Mucosa of rectum (tissue), 2 donors: ENCODE measurements around the gene CD7.

ENCODE experiments used
- H3K27ac ChIP-seq, 2 donors: one replicate each; pipeline ENCODE4 v1.7.0; 2013; ENCODE audit warnings: inconsistent platforms in 2 of 2, low read depth in 2 of 2, low read length in 2 of 2
- H3K27me3 ChIP-seq, 2 donors: one replicate each; pipeline ENCODE4 v1.7.0; 2013; ENCODE audit warnings: low read length in 2 of 2; ENCODE audit not compliant: control insufficient read depth in 2 of 2, insufficient read depth in 2 of 2
- H3K36me3 ChIP-seq, 2 donors: one replicate each; pipeline ENCODE4 v1.7.0; 2013; ENCODE audit warnings: low read length in 2 of 2; ENCODE audit not compliant: control insufficient read depth in 2 of 2, insufficient read depth in 2 of 2
- H3K4me1 ChIP-seq, 2 donors: one replicate each; pipeline ENCODE4 v1.7.0; 2013; ENCODE audit warnings: low read length in 2 of 2, mild to moderate bottlenecking in 1 of 2; ENCODE audit not compliant: control insufficient read depth in 2 of 2, insufficient read depth in 2 of 2
- H3K4me3 ChIP-seq, 2 donors: one replicate each; pipeline ENCODE4 v1.7.0; 2013; ENCODE audit warnings: low read length in 2 of 2
- H3K9ac ChIP-seq, 2 donors: one replicate each; pipeline ENCODE4 v1.7.0; 2013; ENCODE audit warnings: low read length in 2 of 2, low read depth in 1 of 2, mild to moderate bottlenecking in 1 of 2
- H3K9me3 ChIP-seq, 2 donors: one replicate each; pipeline ENCODE4 v1.7.0; 2013; ENCODE audit warnings: low read length in 2 of 2; ENCODE audit not compliant: control insufficient read depth in 2 of 2
- donor health status: healthy.
- donor health status: Normal muscosa, but diverticular disease.

The CD7 gene

DNA sequence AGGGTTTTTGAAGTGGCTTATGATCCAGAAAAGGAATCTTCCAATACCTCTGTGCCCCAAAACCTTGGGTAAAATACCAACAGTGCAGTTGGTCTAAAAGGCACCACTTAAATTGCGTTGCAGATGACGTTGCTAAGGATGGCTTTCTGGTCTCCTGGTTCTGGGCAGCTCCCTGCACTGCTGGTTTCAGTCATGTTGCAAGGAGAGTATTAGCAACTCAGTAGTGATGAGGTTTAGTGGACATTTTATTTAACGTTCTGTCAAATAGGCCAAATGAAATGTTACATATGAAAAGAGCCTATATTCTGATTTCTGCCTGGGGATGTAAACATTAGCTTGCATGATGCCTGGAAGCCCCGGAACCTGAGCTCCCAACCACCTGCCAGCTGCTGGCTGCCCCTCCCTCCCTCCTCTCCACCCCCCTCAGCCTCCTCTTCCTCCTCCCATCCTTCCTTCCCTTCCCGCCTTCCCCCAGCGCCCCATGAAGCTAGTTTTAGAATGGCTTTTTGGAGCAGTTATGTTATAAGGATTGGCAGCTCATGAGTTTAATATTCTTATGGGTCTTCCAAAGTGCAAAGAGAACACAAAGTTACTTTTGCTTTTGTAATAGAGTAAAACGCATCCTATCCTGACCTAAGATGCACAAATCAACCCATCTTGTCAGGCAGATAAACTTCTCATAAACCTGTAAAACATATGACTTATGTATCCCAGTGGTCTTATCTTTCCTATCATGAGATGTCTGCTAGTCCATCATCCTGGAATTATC is 20.7 kb downstream of the CD7 start:
- Histone ChIP-seq H3K9ac (peak overlapping the region; percentile 89 to 96), H3K36me3 (no peaks in the 10 kb centered on the region), H3K27ac (peak overlapping the region; percentile 94 to 96), H3K27me3 (no peaks in the 10 kb centered on the region), H3K4me1 (peaks cover 54 to 60% of the 10 kb centered on the region in 2 donors), H3K4me3 (peak overlapping the region; percentile 76 to 86), H3K9me3 (no peaks in the 10 kb centered on the region)

DNA sequence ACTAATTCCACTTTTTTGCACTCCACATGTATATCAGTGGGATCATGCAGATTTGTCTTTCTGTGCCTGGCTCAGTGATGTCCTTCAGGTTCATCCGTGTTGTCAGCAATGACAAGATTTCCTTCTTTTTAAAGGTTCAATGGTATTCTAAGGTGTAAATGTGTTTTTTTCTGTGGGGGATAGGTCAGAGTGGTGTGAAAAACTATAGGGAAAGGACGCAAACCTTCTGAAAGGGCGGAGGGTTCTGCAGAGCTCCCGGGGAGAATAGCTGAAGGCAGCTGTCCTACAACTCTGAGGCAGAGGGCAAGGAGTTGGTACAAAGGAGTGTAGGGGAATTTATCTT is 22.0 kb downstream of the CD7 start:
- peak overlapping the region; percentile 94 to 96 for H3K27ac ChIP-seq
- no peaks in the 10 kb centered on the region for H3K27me3 ChIP-seq
- H3K4me3 ChIP-seq: no peak overlapping the region
- peak overlapping the region in 1 of 2 donors; percentile 47 for H3K9ac ChIP-seq
- H3K4me1 ChIP-seq: peaks cover 54 to 55% of the 10 kb centered on the region in 2 donors
- H3K36me3 ChIP-seq: no peaks in the 10 kb centered on the region
- no peaks in the 10 kb centered on the region for H3K9me3 ChIP-seq

DNA sequence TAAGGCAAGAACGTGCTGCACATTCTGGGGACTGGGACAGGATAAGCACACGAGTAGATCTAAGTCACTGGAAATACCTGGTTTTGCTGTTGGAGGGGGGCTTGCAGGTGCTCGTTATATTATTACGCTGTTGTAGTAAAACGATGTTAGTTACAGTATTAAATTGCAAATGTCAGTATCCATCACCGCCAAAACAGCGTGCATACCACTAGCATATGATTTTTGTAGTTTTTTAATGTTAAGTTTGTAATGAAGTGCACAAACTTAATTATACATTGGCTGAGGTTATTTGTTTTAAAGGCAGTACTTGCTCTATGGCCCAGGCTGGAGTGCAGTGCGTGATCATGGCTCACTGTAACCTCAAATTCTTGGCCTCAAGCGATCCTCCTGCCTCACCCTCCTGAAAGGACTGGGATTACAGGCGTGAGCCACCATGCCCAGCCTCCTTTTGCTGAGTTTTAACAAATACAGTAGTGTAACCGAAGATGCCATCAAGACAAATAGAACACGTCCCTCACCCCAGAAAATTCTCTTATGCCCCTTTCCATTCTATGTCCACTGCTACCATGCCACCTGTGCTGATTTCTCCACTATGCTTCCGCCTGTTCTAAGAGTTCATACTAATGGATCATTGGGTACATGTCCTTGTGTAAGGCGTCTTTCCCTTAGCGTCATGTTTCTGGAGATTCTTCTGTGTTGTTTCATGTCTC is 23.2 kb downstream of the CD7 start:
- no peaks in the 10 kb centered on the region for H3K36me3 ChIP-seq
- peak overlapping the region in 1 of 2 donors; percentile 60 for H3K4me3 ChIP-seq
- H3K4me1 ChIP-seq: peaks cover 54 to 55% of the 10 kb centered on the region in 2 donors
- no peaks in the 10 kb centered on the region for H3K9me3 ChIP-seq
- no peaks in the 10 kb centered on the region for H3K27me3 ChIP-seq
- H3K27ac ChIP-seq: peak overlapping the region; percentile 94 to 96
- H3K9ac ChIP-seq: peak overlapping the region; percentile 56 to 66

DNA sequence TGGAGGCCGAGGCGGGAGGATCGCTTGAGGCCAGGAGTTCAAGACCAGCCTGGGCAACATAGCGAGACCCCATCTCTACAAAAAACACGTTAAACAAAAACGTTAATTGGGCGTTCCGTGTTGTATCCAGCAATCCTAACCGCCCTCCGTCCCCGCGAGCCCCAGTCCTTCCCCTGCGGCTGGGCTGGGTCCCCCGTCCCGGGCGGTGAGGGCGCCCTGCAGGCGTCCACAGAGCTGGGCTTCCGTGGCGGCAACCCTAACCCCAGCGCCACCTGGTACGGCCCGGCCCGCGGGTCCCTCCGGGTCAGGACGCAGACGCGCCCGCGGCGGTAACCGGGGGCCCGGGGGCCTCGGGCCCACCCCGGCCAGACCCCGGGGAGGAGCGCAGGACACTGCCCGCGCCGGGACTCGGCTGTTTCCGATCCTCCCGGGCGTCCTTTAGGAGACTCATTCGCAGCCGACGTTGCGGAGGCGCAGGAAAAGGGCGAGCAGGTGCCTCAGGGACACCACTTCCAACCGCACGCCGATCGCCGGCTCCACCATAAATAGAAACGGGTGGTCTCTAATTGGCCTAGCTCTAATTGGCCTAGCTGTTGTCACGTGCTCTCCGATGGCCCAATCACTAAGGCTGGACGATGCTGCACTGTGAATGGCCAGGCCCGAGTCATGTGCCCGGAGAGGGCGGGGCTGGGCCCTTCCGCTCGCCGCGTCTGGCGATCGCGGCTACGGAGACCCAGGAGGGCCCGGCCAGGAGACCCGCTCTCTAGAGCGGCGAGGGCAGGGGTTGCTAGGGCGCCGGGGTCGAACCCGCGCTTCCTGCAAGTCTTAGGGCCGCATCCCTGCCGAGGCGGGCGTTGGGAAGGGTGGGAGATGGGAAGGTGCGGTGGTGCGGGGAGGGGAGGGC is 24.9 kb downstream of the CD7 start:
- no peaks in the 10 kb centered on the region for H3K36me3 ChIP-seq
- H3K27ac ChIP-seq: peak overlapping the region; percentile 99 to 100
- H3K4me1 ChIP-seq: peaks cover 55% of the 10 kb centered on the region in 2 donors

GRCh38 chr17:82291582-82292250 is 25.7 kb downstream of the CD7 start:
- Histone ChIP-seq H3K36me3 (no peaks in the 10 kb centered on the region), H3K27me3 (no peaks in the 10 kb centered on the region), H3K9ac (peak overlapping the region; percentile 86 to 91), H3K4me3 (peak overlapping the region; percentile 82 to 83), H3K9me3 (no peaks in the 10 kb centered on the region), H3K4me1 (peaks cover 55% of the 10 kb centered on the region in 2 donors), H3K27ac (peak overlapping the region; percentile 99 to 100)

More for the DNA sequence above, 24.9 kb downstream of the CD7 start:
- no peaks in the 10 kb centered on the region for H3K9me3 ChIP-seq
- H3K9ac ChIP-seq: peak overlapping the region; percentile 86 to 91
- H3K27me3 ChIP-seq: no peaks in the 10 kb centered on the region
- peak overlapping the region; percentile 82 to 83 for H3K4me3 ChIP-seq

- H3K27ac ChIP-seq: peak overlapping the region; percentile 79 to 97
- H3K9me3 ChIP-seq: no peaks in the 10 kb centered on the region
- H3K9ac ChIP-seq: peak overlapping the region; percentile 9 to 53
- H3K27me3 ChIP-seq: no peaks in the 10 kb centered on the region
- peak overlapping the region; percentile 17 to 30 for H3K4me3 ChIP-seq
- peaks cover 33 to 34% of the 10 kb centered on the region in 2 donors for H3K4me1 ChIP-seq
- no peaks in the 10 kb centered on the region for H3K36me3 ChIP-seq
These were observed 29.3 kb downstream of the CD7 start for GRCh38 chr17:82287868-82288801.

DNA sequence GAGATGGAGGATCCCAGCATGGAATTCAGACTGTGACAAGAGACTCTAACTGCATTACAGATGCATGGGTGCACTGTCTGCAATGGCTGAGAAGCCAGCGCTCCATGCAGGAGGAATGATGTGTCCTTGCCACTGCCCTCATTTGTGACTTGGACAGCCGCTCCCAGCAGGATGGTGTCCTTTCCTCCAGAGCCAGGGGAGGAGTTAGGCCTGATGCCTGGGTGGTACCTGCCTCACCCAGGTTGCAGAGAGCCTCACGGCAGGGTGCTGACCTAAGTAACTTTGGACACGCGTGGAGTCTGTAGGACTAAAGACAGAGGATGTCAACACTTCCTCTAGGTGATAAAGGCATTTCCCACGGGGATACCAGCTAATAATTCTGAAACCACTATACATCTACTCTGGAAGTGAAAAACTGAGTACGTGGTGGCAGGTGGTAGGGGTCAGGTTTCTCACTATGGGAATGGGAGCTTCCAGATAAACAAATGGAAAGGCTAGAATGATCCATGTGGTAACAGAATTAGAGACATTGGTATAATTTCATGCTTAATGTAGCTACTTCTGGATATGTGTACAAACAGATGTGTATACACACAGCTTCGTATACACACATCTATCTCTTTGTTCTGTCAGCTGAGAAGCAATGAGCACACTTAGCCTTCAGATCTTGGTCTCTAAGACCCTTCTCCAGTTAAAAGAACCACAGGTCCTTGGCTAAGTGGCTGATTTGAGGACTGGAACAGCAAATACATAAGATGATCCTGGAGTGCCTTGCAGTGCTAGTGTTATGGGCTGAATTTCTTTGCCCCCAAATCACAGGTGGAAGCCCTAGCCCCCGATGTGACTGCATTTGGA is 30.2 kb downstream of the CD7 start:
- Histone ChIP-seq H3K9ac (peak overlapping the region in 1 of 2 donors; percentile 53), H3K27ac (peak overlapping the region; percentile 79 to 97), H3K36me3 (no peaks in the 10 kb centered on the region), H3K27me3 (no peaks in the 10 kb centered on the region), H3K9me3 (no peaks in the 10 kb centered on the region), H3K4me3 (peak overlapping the region in 1 of 2 donors; percentile 30), H3K4me1 (peaks cover 42% of the 10 kb centered on the region in 2 donors)

GRCh38 chr17:82285141-82285540 is 32.3 kb downstream of the CD7 start:
- H3K9ac ChIP-seq: no peak overlapping the region
- no peak overlapping the region for H3K27ac ChIP-seq
- no peak overlapping the region for H3K4me3 ChIP-seq
- H3K36me3 ChIP-seq: no peaks in the 10 kb centered on the region
- peaks cover 46 to 49% of the 10 kb centered on the region in 2 donors for H3K4me1 ChIP-seq
- H3K9me3 ChIP-seq: no peaks in the 10 kb centered on the region
- H3K27me3 ChIP-seq: no peaks in the 10 kb centered on the region
